ENCODE data around the gene UBE2N. TPM values are rescaled to one million over a fixed set of nuclear protein-coding genes. Genes with fewer than 3 reads are reported as not detected.
"Not testable (repeated sequence)": the region's sequence is repeated elsewhere in the genome, so short reads cannot be mapped to it uniquely, and the experiment has no call there.

Gene UBE2N
- total and polyA plus RNA-seq, 2 experiments from 2014 or later: 154 to 385 TPM

GRCh38 chr12:93402333-93403311, 39.1 kb downstream of the UBE2N start (continued):
- TF ChIP-seq ZNF462 (CRISPR knock-in tag; IDR thresholded peaks at IDR 0.05) (no peak), ZNF331 (CRISPR knock-in tag; IDR thresholded peaks at IDR 0.05; ENCODE audit: low read depth) (no peak), EZH2phosphoT487 (IDR thresholded peaks at IDR 0.05; ENCODE audit: unreplicated experiment) (no peak), CREB1 (CRISPR knock-in tag; IDR thresholded peaks at IDR 0.05; ENCODE audit: low read depth) (no peak), NANOG (IDR thresholded peaks at IDR 0.05; ENCODE audit: borderline replicate concordance) (no peak)

GRCh38 chr12:93399183-93399863, 42.4 kb downstream of the UBE2N start:
- not testable (repeated sequence) for H2AFZ ChIP-seq; H3K4me1 Mint-ChIP-seq; DNase-seq (ENCODE audit: low spot score); H3K27me3 ChIP-seq (ENCODE audit: insufficient read depth); H3K4me3 ChIP-seq; H3K9me3 Mint-ChIP-seq; H3K4me1 ChIP-seq (ENCODE audit: insufficient read depth); H3K4me3 Mint-ChIP-seq; H3K9me2 ChIP-seq (ENCODE audit: insufficient read depth); H4K20me1 ChIP-seq (replicated peaks; ENCODE audit: insufficient read depth); H3K27ac Mint-ChIP-seq; H3F3A ChIP-seq (replicated peaks; ENCODE audit: low read depth); H3K4me2 ChIP-seq; H3K27ac ChIP-seq (ENCODE audit: low read depth); H3K27me3 Mint-ChIP-seq (ENCODE audit: insufficient read depth, low read depth, poor library complexity)
- H3K36me3 Mint-ChIP-seq (ENCODE audit: low read depth): peaks cover 48% of the 10 kb centered on the region
- H3K79me2 ChIP-seq (replicated peaks; ENCODE audit: insufficient read depth): peaks cover 10% of the 10 kb centered on the region
- H3K36me3 ChIP-seq (ENCODE audit: insufficient read depth): peaks cover 21% of the 10 kb centered on the region
- ATAC-seq: peak; percentile 95

Data from GM23338 (cell line).